ENCODE results near the gene PSMB5.

Gene PSMB5

DNA sequence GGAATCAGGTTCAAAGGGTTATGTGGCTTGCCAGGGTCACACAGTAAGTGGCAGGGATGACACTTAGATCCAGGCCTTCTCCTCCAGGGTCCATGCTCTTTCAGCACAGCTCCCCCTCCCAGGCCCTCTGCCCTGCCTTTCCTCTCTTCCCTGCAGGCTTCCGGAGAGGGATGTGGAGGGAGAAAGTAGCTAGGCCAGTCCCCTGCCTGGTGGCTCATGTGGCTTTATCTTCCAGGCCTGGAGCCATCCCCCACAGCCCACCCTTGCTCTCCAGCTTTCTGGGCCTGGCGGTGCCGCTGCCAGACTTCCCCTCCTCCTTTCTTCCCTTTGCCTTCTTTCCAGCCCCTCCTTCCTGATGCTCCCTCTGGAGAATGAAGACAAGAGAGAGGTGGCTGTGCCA is 9.1 kb upstream of the PSMB5 start:
- no peak for DNase-seq (ENCODE audit: low spot score)

- no peak for DNase-seq (ENCODE audit: low spot score)
Observed at GRCh38 chr14:23043145-23043544, 8.4 kb upstream of the PSMB5 start.

GRCh38 chr14:23042162-23042965 is 7.7 kb upstream of the PSMB5 start, which contains the start of gene PSMB11:
PSMB11 (plus strand) TSS chr14:23042212; CDS start chr14:23042226, 14 bp downstream.
- no peak for DNase-seq (ENCODE audit: low spot score)

GRCh38 chr14:23041729-23042128 is 7.0 kb upstream of the PSMB5 start:
- DNase-seq (ENCODE audit: low spot score) = no peak

DNA sequence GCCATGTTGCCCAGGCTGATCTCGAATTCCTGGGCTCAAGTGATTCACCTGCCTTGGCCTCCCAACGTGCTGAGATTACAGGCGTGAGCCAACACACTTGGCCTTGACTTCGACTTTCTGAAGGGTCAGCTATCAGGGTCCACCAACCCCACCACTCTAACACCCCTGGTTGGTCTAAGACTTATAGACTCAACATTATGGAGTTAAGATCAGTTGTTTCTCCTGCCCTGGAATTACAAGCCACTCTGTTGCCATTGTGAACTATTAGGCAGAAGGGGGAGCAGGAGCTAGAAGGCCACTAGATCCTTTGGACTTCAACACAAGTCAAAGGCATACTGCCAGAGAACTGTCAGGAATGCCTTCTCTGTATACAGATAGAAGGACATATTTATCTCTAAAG is 5.4 kb upstream of the PSMB5 start:
- no peak for DNase-seq (ENCODE audit: low spot score)

- no peak for DNase-seq (ENCODE audit: low spot score)
Observed at GRCh38 chr14:23035303-23036144, 824 bp upstream of the PSMB5 start.

- DNase-seq (ENCODE audit: low spot score) = no peak
Observed at GRCh38 chr14:23033801-23034497, 751 bp downstream of the PSMB5 start.

GRCh38 chr14:23033251-23033727 is 1.4 kb downstream of the PSMB5 start:
- DNase-seq (ENCODE audit: low spot score) = no peak

DNA sequence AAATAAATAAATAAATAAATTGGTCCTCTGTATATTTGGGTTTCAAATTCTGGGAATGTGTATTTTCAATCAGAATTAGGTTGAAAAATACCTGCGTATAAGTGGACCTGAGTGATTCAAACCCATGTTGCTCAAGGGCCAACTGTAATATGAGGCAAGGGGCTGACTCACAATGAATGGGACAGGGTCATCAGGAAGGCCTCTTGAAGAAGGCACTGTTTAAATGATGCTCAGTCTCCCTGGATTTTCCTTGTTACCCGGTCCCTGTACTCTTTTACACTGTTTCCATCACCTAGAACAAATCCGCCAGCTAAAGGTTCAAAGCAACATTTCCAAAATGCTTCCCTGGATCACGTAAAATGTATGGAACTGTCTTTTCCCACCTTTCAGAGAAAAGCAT is 3.8 kb downstream of the PSMB5 start:
- DNase-seq (ENCODE audit: low spot score) = no peak

DNA sequence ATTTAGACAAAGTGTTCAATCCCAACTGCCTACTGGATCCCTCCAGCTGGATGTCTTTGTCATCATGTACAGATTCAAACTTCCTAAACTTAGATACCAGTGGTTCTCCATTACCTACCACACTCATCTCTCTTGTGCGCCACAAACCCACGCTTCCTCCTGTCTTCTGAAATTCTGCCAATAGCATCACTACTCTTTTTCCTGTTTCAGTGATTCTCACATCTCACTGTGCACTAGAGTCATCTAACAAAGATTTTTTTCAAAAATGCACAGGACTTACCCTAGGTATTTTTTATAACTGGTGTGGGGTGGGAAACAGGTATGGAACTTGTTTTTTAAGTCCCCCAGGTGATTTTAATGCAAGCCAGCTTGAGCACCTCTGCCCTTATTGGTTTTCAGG is 5.9 kb downstream of the PSMB5 start:
- DNase-seq (ENCODE audit: low spot score) = no peak

GRCh38 chr14:23025151-23025814 is 9.4 kb downstream of the PSMB5 start:
- DNase-seq (ENCODE audit: low spot score) = no peak

DNA sequence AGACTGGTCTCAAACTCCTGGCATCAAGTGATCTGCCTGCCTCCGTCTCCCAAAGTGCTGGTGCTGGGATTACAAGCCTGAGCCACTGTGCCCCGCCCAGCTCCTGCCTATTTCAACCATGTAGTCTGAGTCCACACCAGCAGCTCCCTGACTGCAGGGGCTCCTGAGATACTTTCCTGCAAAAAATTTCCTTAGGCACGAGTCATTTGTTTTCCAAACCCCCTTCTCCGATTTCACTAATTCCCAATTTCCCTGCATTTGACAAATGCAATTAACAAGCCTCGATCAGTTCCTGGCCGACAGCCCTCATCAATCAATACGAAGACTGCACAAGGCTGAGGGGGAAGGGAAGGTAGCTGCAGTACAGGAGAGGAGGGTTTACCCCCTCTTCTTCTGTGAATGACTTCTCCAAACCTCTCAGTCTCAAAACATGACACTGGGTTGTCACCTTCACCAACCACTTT is 10.1 kb downstream of the PSMB5 start:
- no peak for DNase-seq (ENCODE audit: low spot score)

- no peak for DNase-seq (ENCODE audit: low spot score)
Observed at GRCh38 chr14:23023795-23024152, 10.9 kb downstream of the PSMB5 start.

GRCh38 chr14:23023022-23023794 is 11.5 kb downstream of the PSMB5 start:
- no peak for DNase-seq (ENCODE audit: low spot score)

DNA sequence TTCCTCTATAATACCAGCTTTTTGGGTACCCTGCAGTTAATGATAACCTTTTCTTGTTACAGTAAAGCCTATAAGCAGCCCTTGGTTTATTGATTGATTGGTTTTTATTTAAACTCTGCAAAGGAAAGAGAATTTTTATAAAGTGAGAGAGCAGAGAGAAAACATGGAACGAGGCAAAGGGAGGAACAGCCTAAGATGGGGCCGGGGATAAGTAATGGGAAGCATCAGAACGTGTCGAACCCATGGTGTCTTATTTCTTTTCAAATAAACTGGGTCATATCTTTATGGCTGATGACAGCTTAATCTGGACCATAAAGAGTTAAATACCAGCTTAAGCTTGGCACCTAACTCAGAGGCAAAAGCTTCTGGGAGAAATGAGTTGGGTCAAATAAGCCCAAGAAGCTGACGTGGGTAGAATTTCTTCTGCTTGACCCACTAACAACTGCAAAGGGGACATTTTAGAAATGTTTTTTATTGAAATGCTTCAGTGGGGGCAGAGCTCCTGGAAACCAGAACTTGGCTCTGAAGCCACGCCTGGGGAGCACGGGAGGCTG is 12.7 kb downstream of the PSMB5 start:
- DNase-seq (ENCODE audit: low spot score) = no peak

- DNase-seq (ENCODE audit: low spot score) = no peak
Observed at GRCh38 chr14:23021434-23021833, 13.3 kb downstream of the PSMB5 start.

- DNase-seq (ENCODE audit: low spot score) = no peak
Observed at GRCh38 chr14:23020143-23021128, 14.3 kb downstream of the PSMB5 start.

- DNase-seq (ENCODE audit: low spot score) = no peak
Observed at GRCh38 chr14:23018107-23018506, 16.6 kb downstream of the PSMB5 start.

GRCh38 chr14:23017091-23017490 is 17.6 kb downstream of the PSMB5 start:
- DNase-seq (ENCODE audit: low spot score) = no peak
